ENCODE measurements around the gene LDLRAD4.

LDLRAD4 gene

DNA sequence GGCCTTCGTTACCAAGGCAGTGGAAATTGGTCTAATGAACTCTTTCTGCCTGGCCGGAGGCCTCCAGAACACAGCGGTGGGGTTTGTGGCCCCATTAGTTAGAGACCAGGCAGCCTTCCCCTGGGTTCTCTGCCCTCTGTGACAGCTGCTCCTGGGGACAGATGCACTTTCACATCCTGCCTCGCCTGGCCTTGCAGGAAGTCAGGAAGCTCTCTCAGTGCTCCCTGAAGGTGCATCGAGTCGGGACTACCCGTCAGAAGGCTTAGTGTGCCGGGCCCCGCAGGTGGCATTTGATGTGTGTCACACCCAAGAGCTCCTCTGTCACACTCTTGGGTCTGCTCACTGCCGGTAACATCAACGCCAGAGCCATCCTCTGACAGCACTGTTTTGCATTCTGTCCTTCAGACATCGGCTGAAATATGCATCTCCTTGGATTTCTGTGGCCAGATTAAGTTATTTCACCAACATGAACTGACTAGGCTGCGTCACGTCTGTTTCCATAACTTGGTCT is 158.3 kb downstream of the LDLRAD4 start (continued):
- TF ChIP-seq, protein P1, sequence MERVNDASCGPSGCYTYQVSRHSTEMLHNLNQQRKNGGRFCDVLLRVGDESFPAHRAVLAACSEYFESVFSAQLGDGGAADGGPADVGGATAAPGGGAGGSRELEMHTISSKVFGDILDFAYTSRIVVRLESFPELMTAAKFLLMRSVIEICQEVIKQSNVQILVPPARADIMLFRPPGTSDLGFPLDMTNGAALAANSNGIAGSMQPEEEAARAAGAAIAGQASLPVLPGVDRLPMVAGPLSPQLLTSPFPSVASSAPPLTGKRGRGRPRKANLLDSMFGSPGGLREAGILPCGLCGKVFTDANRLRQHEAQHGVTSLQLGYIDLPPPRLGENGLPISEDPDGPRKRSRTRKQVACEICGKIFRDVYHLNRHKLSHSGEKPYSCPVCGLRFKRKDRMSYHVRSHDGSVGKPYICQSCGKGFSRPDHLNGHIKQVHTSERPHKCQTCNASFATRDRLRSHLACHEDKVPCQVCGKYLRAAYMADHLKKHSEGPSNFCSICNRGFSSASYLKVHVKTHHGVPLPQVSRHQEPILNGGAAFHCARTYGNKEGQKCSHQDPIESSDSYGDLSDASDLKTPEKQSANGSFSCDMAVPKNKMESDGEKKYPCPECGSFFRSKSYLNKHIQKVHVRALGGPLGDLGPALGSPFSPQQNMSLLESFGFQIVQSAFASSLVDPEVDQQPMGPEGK (CRISPR knock-in tag; IDR thresholded peaks at IDR 0.05; ENCODE audit: borderline replicate concordance), result no peak

DNA sequence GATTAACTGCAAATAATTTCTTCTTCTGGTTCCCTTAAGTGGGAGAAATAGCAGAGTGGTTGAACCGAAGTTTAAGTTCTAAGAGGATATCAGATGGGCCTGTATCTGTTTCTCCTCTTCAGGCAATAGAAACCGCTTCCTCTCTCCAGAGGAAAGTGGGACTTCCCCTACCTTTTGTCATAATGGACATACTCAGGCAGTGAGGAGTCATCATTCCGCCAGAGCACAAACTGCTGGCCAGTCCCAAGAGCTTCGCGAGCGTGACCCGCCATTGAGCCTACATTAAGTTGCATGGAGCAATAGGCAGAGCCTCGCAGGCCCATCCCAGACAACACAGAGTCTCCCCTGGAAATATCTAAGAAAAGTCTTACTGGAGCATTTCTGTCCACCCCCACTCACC is 158.9 kb downstream of the LDLRAD4 start:
- TF ChIP-seq, protein P1 (CRISPR knock-in tag; IDR thresholded peaks at IDR 0.05; ENCODE audit: borderline replicate concordance), result no peak
- TF ChIP-seq ZNF8 (CRISPR knock-in tag; IDR thresholded peaks at IDR 0.05) (no peak), ZC3H10 (CRISPR knock-in tag; IDR thresholded peaks at IDR 0.05) (no peak), GLIS3 (CRISPR knock-in tag; IDR thresholded peaks at IDR 0.05) (no peak), CSDC2 (CRISPR knock-in tag; IDR thresholded peaks at IDR 0.05) (no peak), ISL1 (CRISPR knock-in tag; IDR thresholded peaks at IDR 0.05) (no peak), RARB (CRISPR knock-in tag; IDR thresholded peaks at IDR 0.05) (no peak), ZNF565 (CRISPR knock-in tag; conservative IDR thresholded peaks at IDR 0.05; ENCODE audit: low read depth) (no peak), SNAI2 (CRISPR knock-in tag; IDR thresholded peaks at IDR 0.05) (no peak), ZNF70 (CRISPR knock-in tag; IDR thresholded peaks at IDR 0.05) (no peak), ESRRG (CRISPR knock-in tag; IDR thresholded peaks at IDR 0.05) (no peak), ARNTL (CRISPR knock-in tag; IDR thresholded peaks at IDR 0.05; ENCODE audit: borderline replicate concordance, low read depth) (no peak), BACH2 (CRISPR knock-in tag; IDR thresholded peaks at IDR 0.05; ENCODE audit: borderline replicate concordance) (no peak), PPARA (CRISPR knock-in tag; IDR thresholded peaks at IDR 0.05; ENCODE audit: borderline replicate concordance) (no peak), ZFP30 (CRISPR knock-in tag; IDR thresholded peaks at IDR 0.05) (no peak)
- TF ChIP-seq, protein P2, sequence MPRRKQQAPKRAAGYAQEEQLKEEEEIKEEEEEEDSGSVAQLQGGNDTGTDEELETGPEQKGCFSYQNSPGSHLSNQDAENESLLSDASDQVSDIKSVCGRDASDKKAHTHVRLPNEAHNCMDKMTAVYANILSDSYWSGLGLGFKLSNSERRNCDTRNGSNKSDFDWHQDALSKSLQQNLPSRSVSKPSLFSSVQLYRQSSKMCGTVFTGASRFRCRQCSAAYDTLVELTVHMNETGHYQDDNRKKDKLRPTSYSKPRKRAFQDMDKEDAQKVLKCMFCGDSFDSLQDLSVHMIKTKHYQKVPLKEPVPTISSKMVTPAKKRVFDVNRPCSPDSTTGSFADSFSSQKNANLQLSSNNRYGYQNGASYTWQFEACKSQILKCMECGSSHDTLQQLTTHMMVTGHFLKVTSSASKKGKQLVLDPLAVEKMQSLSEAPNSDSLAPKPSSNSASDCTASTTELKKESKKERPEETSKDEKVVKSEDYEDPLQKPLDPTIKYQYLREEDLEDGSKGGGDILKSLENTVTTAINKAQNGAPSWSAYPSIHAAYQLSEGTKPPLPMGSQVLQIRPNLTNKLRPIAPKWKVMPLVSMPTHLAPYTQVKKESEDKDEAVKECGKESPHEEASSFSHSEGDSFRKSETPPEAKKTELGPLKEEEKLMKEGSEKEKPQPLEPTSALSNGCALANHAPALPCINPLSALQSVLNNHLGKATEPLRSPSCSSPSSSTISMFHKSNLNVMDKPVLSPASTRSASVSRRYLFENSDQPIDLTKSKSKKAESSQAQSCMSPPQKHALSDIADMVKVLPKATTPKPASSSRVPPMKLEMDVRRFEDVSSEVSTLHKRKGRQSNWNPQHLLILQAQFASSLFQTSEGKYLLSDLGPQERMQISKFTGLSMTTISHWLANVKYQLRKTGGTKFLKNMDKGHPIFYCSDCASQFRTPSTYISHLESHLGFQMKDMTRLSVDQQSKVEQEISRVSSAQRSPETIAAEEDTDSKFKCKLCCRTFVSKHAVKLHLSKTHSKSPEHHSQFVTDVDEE (CRISPR knock-in tag; IDR thresholded peaks at IDR 0.05), result no peak
- TF ChIP-seq, protein P3, sequence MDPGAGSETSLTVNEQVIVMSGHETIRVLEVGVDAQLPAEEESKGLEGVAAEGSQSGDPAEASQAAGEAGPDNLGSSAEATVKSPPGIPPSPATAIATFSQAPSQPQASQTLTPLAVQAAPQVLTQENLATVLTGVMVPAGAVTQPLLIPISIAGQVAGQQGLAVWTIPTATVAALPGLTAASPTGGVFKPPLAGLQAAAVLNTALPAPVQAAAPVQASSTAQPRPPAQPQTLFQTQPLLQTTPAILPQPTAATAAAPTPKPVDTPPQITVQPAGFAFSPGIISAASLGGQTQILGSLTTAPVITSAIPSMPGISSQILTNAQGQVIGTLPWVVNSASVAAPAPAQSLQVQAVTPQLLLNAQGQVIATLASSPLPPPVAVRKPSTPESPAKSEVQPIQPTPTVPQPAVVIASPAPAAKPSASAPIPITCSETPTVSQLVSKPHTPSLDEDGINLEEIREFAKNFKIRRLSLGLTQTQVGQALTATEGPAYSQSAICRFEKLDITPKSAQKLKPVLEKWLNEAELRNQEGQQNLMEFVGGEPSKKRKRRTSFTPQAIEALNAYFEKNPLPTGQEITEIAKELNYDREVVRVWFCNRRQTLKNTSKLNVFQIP (CRISPR knock-in tag; IDR thresholded peaks at IDR 0.05; ENCODE audit: borderline replicate concordance, low read depth), result no peak
- TF ChIP-seq, protein P4, sequence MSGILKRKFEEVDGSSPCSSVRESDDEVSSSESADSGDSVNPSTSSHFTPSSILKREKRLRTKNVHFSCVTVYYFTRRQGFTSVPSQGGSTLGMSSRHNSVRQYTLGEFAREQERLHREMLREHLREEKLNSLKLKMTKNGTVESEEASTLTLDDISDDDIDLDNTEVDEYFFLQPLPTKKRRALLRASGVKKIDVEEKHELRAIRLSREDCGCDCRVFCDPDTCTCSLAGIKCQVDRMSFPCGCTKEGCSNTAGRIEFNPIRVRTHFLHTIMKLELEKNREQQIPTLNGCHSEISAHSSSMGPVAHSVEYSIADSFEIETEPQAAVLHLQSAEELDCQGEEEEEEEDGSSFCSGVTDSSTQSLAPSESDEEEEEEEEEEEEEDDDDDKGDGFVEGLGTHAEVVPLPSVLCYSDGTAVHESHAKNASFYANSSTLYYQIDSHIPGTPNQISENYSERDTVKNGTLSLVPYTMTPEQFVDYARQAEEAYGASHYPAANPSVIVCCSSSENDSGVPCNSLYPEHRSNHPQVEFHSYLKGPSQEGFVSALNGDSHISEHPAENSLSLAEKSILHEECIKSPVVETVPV (CRISPR knock-in tag; IDR thresholded peaks at IDR 0.05), result no peak
- TF ChIP-seq, protein P5, sequence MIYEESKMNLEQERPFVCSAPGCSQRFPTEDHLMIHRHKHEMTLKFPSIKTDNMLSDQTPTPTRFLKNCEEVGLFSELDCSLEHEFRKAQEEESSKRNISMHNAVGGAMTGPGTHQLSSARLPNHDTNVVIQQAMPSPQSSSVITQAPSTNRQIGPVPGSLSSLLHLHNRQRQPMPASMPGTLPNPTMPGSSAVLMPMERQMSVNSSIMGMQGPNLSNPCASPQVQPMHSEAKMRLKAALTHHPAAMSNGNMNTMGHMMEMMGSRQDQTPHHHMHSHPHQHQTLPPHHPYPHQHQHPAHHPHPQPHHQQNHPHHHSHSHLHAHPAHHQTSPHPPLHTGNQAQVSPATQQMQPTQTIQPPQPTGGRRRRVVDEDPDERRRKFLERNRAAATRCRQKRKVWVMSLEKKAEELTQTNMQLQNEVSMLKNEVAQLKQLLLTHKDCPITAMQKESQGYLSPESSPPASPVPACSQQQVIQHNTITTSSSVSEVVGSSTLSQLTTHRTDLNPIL (CRISPR knock-in tag; IDR thresholded peaks at IDR 0.05; ENCODE audit: low read depth), result no peak

DNA sequence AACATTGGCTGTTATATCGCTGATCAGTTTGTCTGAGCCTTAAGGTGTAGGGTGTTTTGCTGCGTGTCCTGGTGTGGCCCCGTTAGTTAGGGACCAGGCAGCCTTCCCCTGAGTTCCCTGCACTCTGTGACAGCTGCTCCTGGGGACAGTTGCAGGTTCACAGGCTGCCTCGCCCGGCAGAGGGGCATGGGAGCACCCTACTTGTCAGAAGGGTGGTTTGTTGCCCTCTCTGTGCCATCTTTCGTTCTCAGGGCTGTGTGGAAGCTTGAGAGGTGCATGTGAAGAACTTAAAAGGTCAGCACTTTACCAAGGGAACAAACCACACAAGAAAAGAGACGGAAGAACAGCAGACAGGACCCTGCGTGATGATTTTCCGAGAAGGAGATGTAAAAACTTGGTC is 159.6 kb downstream of the LDLRAD4 start:
- TF ChIP-seq RARB (CRISPR knock-in tag; IDR thresholded peaks at IDR 0.05), result no peak
- TF ChIP-seq, protein P2 (CRISPR knock-in tag; IDR thresholded peaks at IDR 0.05), result no peak
- TF ChIP-seq, protein P1 (CRISPR knock-in tag; IDR thresholded peaks at IDR 0.05; ENCODE audit: borderline replicate concordance), result no peak
- TF ChIP-seq CSDC2 (CRISPR knock-in tag; IDR thresholded peaks at IDR 0.05), result no peak
- TF ChIP-seq, protein P5 (CRISPR knock-in tag; IDR thresholded peaks at IDR 0.05; ENCODE audit: low read depth), result no peak
- no peak for ATAC-seq

More for the DNA sequence above, 158.9 kb downstream of the LDLRAD4 start:
- ATAC-seq, result no peak

Data from SK-N-SH treated with all-trans-retinoic acid at 6 μM for 48 hours (cell line).